Activated CD4-positive, alpha-beta memory T cell treated with anti-CD3 and anti-CD28 coated beads, Interleukin-2, amount 10 ng/mL, durations not matched to agents 7 days and 5 days (primary cell): ENCODE results near the gene LTN1. TPM values are rescaled to one million over a fixed set of nuclear protein-coding genes. Genes with fewer than 3 reads are reported as not detected.

Source experiments
- CTCF ChIA-PET: fragments of 350-600 bp; sonication (Branson Sonifier 250); formaldehyde crosslinking; loops from one replicate; lab custom pipeline; 2021; ENCODE audit warnings: antibody characterized with exemption, inconsistent platforms; lab: Charles Lee
- POLR2A ChIA-PET: fragments of 350-600 bp; sonication (Branson Sonifier 250); formaldehyde crosslinking; loops from one replicate; lab custom pipeline; 2021; ENCODE audit warnings: antibody characterized with exemption; lab: Charles Lee
- DNase-seq: peaks from one replicate; pipeline ENCODE4 v3.0.0-alpha.2; 2020
- H3K27ac Mint-ChIP-seq: one replicate; pipeline ENCODE4 v1.8.0; 2021; ENCODE audit warnings: mild to moderate bottlenecking, mixed read lengths
- H3K27me3 Mint-ChIP-seq: one replicate; pipeline ENCODE4 v1.8.0; 2021; ENCODE audit warnings: mixed read lengths
- H3K36me3 Mint-ChIP-seq: one replicate; pipeline ENCODE4 v1.8.0; 2021; ENCODE audit warnings: low read depth, mixed read lengths
- H3K4me1 Mint-ChIP-seq: one replicate; pipeline ENCODE4 v1.8.0; 2021; ENCODE audit warnings: mixed read lengths
- H3K4me3 Mint-ChIP-seq: one replicate; pipeline ENCODE4 v1.8.0; 2021; ENCODE audit warnings: mild to moderate bottlenecking, mixed read lengths
- H3K9me3 Mint-ChIP-seq: one replicate; pipeline ENCODE4 v1.8.0; 2021; ENCODE audit warnings: mixed read lengths
- total RNA-seq, 2 experiments: library from RNA; stranded (reverse); gene quantifications; one replicate each; pipeline ENCODE4 v1.2.3, GENCODE V29; 2021

The LTN1 gene, protein sequence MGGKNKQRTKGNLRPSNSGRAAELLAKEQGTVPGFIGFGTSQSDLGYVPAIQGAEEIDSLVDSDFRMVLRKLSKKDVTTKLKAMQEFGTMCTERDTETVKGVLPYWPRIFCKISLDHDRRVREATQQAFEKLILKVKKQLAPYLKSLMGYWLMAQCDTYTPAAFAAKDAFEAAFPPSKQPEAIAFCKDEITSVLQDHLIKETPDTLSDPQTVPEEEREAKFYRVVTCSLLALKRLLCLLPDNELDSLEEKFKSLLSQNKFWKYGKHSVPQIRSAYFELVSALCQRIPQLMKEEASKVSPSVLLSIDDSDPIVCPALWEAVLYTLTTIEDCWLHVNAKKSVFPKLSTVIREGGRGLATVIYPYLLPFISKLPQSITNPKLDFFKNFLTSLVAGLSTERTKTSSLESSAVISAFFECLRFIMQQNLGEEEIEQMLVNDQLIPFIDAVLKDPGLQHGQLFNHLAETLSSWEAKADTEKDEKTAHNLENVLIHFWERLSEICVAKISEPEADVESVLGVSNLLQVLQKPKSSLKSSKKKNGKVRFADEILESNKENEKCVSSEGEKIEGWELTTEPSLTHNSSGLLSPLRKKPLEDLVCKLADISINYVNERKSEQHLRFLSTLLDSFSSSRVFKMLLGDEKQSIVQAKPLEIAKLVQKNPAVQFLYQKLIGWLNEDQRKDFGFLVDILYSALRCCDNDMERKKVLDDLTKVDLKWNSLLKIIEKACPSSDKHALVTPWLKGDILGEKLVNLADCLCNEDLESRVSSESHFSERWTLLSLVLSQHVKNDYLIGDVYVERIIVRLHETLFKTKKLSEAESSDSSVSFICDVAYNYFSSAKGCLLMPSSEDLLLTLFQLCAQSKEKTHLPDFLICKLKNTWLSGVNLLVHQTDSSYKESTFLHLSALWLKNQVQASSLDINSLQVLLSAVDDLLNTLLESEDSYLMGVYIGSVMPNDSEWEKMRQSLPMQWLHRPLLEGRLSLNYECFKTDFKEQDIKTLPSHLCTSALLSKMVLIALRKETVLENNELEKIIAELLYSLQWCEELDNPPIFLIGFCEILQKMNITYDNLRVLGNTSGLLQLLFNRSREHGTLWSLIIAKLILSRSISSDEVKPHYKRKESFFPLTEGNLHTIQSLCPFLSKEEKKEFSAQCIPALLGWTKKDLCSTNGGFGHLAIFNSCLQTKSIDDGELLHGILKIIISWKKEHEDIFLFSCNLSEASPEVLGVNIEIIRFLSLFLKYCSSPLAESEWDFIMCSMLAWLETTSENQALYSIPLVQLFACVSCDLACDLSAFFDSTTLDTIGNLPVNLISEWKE (N-terminal part only)
- 10 to 100 TPM; 25.8 to 26.5 TPM for total RNA-seq

DNA sequence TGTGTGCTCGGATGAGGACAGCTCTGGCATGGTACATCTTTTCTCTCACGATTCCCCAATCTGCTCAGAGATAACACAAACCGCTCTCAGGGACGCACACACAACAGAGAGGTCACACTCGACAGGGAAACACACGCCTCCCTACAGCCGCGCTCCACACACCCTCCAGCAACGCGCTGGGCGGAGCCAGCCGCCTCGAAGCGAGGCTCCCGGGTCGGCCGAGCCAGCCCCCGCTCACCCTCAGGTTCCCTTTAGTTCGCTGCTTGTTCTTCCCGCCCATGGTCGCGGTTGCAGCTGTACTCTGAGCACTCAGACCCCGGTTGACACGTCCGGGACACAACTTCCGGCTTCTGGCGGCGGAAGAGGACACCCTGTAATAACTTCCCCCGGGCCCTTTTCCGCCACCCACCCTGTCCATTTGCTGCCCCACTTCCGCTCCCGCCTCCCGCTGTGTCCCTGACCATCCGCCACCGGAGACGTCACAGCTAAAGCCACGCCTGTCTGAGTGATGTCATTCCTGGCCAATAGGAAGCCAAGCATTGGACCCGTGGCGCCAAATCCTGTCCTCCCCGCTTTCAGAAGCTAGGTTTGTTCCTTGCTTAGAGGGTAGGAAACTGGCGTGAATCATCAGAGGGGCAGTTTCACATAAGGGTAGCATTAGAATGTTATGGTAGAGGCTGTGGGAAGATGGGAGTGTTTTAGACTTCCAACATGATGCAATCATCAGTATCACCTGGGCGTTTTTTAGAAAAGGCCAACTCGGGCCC is at the start of gene LTN1:
Gene LTN1 (minus strand): TSS at position 352 of the 767 bp plus-strand sequence. CDS start 72 bp downstream, at position 280.
- H3K36me3 Mint-ChIP-seq, result peaks cover 18% of the 10 kb centered on the region
- H3K4me3 Mint-ChIP-seq, result peak within 1 kb of the TSS; percentile 86
- H3K4me1 Mint-ChIP-seq, result peaks cover 44% of the 10 kb centered on the region
- peak within 1 kb of the TSS; percentile 94 for H3K27ac Mint-ChIP-seq
- ChIA-PET POLR2A (interaction anchor here (0.8 to 3.7 kb wide), 23 partner anchors 8 to 306 kb away, joined by 3 to 101 read pairs (median 4); partner anchors contain the start of genes BACH1, CCT8, RWDD2B and USP16), CTCF (interaction anchor here (1.0 to 1.7 kb wide), 7 partner anchors 10 to 84 kb away, joined by 3 to 9 read pairs (median 4); partner anchors contain the start of genes CCT8, RWDD2B and USP16)
- peak; percentile 99 for DNase-seq
- no peaks in the 10 kb centered on the region for H3K9me3 Mint-ChIP-seq
- no peaks in the 10 kb centered on the region for H3K27me3 Mint-ChIP-seq

DNA sequence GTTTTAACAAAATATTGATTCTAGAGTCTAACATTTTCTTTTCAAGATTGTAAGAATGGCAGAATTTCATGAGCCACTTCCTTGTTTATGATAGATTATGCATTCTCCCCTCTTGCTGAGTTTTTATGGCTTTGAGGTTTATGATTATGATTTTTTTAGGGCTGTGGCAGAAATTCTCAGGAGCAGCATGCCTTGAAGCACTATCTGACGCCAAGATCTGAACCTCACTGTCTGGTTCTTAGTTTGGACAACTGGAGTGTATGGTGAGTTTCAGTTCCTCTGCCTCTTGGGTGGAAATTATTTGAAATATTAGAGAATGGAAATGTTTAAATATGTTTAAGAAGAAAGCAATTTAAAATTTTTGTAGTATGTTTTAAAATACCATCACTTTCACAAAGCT is 42.0 kb upstream of the LTN1 start:
- POLR2A ChIA-PET, result no interaction called here
- Mint-ChIP-seq H3K4me3 (no peak overlapping the region), H3K9me3 (no peaks in the 10 kb centered on the region)

DNA sequence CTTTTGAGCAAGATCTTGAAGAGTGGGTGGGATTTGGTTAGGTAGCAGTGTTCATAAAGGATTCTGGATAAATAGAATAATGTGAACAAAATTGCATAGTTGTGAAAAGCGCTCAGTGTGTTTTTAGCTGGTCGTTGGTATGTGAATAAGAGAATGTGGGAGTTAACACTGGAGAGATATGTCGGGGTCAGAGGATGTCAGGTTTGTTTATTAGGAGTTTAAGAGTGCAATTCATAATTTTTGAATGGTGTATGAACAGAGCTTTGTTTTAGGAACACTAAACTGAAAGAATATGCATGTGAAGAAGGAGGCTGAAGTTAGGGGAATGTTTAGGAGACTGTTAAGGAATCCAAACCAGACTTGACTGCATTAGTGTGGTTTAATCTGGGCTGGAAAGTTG is 41.2 kb upstream of the LTN1 start:
- H3K4me3 Mint-ChIP-seq, result no peak overlapping the region
- DNase-seq, result no peak
- ChIA-PET CTCF (no interaction called here), POLR2A (interaction anchor here (0.7 to 1.3 kb wide), 3 partner anchors 9 to 31 kb away, joined by 3 to 4 read pairs (median 4); partner anchors contain the start of genes RWDD2B and USP16)
- H3K27ac Mint-ChIP-seq, result no peak overlapping the region
- H3K27me3 Mint-ChIP-seq, result no peaks in the 10 kb centered on the region
- peaks cover 68% of the 10 kb centered on the region for H3K36me3 Mint-ChIP-seq
- peaks cover 17% of the 10 kb centered on the region for H3K4me1 Mint-ChIP-seq
- no peaks in the 10 kb centered on the region for H3K9me3 Mint-ChIP-seq

More for the DNA sequence above, 42.0 kb upstream of the LTN1 start:
- Mint-ChIP-seq H3K36me3 (peaks cover 68% of the 10 kb centered on the region), H3K4me1 (peaks cover 13% of the 10 kb centered on the region), H3K27ac (no peak overlapping the region), H3K27me3 (no peaks in the 10 kb centered on the region)
- DNase-seq, result no peak
- CTCF ChIA-PET, result no interaction called here

DNA sequence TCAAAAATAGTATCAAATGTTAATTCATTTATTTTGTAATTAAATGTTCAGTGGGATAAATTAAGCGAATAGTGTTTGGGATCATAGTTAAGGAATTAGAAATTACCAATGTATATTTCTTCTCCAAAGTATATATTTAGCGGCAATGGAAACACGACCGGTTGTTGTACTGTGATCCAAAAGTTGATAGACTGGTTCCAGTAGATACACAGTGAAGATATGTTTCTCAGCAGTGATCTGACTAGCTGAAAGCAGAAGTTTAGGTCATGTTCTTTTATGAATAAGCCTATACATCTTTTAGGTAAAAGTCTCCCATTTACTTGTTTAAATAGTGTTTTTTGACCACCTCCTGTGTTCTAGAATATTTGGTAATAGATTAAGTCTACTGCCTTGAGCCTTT is 40.6 kb upstream of the LTN1 start:
- H3K9me3 Mint-ChIP-seq, result no peaks in the 10 kb centered on the region
- H3K4me1 Mint-ChIP-seq, result peaks cover 17% of the 10 kb centered on the region
- CTCF ChIA-PET, result no interaction called here
- H3K27ac Mint-ChIP-seq, result no peak overlapping the region
- DNase-seq, result no peak
- POLR2A ChIA-PET, result interaction anchor here (0.7 to 1.3 kb wide), 3 partner anchors 8 to 31 kb away, joined by 3 to 4 read pairs (median 4); partner anchors contain the start of genes RWDD2B and USP16
- H3K27me3 Mint-ChIP-seq, result no peaks in the 10 kb centered on the region
- H3K4me3 Mint-ChIP-seq, result no peak overlapping the region
- H3K36me3 Mint-ChIP-seq, result peaks cover 66% of the 10 kb centered on the region

DNA sequence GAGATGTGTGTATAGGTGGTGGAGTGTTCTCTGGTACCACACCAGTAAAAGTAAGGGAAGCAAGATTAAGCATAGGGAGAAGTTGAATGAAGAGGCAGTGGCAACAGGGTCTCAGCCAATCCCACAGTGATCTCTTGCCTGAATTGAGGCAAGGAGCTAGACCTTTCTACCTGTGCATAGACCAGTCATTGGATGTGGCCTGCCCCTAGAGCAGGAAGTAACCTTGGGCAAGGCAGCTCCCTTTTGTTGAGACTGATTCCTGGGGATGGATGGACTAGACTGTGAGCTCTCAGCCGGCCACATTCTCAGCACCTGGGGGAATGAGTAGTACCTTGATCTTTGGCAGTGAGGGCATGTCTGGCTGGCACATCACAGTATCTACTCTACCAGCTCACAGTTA is 38.2 kb upstream of the LTN1 start:
- POLR2A ChIA-PET, result interaction anchor here (0.9 to 1.6 kb wide), 5 partner anchors 12 to 39 kb away, joined by 3 to 5 read pairs (median 4); partner anchors contain the start of genes LTN1 and RWDD2B
- CTCF ChIA-PET, result no interaction called here
- Mint-ChIP-seq H3K27me3 (no peaks in the 10 kb centered on the region), H3K36me3 (peaks cover 52% of the 10 kb centered on the region), H3K9me3 (no peaks in the 10 kb centered on the region), H3K27ac (no peak overlapping the region), H3K4me1 (peaks cover 27% of the 10 kb centered on the region), H3K4me3 (no peak overlapping the region)
- no peak for DNase-seq

DNA sequence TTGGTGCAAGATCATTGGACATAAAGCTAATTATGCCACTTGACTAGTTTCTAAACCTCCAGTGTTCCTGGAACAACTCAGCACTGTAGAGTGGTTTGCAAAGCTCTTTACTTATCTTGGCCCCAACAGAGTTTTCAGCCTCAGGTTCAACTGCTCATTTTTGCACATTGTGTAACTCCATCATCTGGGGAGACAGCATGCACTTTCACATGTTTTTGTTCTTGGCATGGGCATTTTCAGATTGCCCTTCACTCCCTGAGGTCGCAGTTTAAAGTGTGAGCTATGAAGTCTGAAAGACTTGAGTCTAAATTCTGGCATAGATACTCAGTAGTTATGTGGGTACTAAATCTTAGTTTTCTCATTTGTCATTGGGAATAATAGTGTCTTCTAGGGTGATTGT is 36.8 kb upstream of the LTN1 start:
- Mint-ChIP-seq H3K27ac (no peak overlapping the region), H3K36me3 (peaks cover 50% of the 10 kb centered on the region), H3K4me3 (no peak overlapping the region), H3K9me3 (no peaks in the 10 kb centered on the region), H3K27me3 (no peaks in the 10 kb centered on the region), H3K4me1 (peaks cover 35% of the 10 kb centered on the region)
- CTCF ChIA-PET, result no interaction called here
- POLR2A ChIA-PET, result interaction anchor here (1.0 to 1.3 kb wide), 2 partner anchors 27 to 62 kb away, joined by 3 to 4 read pairs; no protein-coding TSS in a partner anchor
- no peak for DNase-seq

DNA sequence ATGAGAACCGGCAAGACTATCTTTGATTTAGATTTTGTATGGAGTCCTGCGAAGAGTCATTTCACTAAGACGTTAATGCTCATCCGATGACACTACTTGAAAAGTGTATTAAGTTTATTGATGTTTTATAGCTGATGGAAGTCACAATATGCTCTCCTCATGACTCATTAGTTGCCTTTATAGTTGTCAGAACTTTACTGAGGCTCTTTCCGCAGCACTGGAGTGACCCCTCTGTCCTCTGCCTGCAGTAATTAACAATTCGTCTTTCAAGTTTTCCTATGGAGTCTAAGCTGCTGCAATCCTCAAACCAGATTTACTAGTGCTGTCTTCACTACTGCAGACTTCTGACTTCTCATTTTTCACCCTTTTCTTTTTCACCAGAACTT is 32.6 kb upstream of the LTN1 start:
- Mint-ChIP-seq H3K4me3 (peak overlapping the region; percentile 98), H3K9me3 (no peaks in the 10 kb centered on the region), H3K36me3 (peaks cover 19% of the 10 kb centered on the region), H3K4me1 (peaks cover 52% of the 10 kb centered on the region), H3K27ac (peak overlapping the region; percentile 95), H3K27me3 (no peaks in the 10 kb centered on the region)
- CTCF ChIA-PET, result interaction anchor here (0.8 to 1.8 kb wide), 7 partner anchors 15 to 280 kb away, joined by 3 to 13 read pairs (median 4); partner anchors contain the start of genes CCT8 and LTN1
- no peak for DNase-seq
- POLR2A ChIA-PET, result interaction anchor here (0.8 to 6.6 kb wide), 19 partner anchors 8 to 277 kb away, joined by 3 to 127 read pairs (median 5); partner anchors contain the start of genes BACH1, CCT8 and LTN1

DNA sequence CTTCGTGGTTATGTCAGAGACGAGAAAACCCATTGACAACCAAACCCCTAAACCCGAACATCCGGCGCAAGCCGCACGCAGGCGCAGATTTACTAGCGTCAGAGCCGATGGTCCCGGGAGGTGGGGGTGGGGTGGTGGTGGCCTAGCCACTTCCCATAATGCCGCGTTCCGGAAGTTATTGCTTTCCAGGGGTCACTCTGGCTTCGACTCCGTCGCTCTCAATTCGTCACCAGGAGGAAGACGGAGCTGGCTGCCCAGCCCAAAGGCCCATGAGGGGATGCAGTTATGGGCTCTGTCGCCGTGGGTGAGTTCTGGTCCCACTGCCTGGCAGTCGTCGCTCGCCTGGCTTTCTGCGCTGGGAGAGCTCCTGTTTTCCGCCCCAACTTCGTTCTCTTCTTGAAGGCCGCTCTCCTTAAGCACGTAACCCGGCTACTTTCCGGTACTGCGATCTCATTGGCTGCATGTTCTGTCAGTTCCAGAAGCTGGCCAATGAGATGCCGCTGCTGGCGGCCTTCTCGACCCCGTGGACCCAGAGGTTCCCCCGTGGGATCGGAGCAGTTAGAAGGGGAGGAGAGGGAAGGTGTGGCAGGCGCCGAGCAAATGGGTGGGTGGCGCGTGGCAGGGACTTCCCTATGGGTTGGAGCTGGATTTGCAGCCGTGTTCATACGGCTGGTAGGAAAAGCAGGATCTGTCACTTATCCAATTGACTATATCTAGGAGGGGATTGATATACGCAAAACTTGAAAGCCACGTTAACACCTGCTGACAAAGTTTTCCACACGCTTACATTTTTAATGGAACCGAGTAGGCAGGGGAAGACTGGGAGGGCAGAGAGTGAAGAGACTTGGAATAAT is 32.0 kb upstream of the LTN1 start, which contains the start of gene USP16:
Gene USP16 (plus strand): TSS at position 195 of the 854 bp plus-strand sequence. CDS start 3,246 bp downstream, outside the sequence.
- H3K27me3 Mint-ChIP-seq, result no peaks in the 10 kb centered on the region
- H3K4me1 Mint-ChIP-seq, result peaks cover 57% of the 10 kb centered on the region
- peak; percentile 95 for DNase-seq
- peak within 1 kb of the TSS; percentile 95 for H3K27ac Mint-ChIP-seq
- H3K4me3 Mint-ChIP-seq, result peak within 1 kb of the TSS; percentile 98
- ChIA-PET CTCF (interaction anchor here (0.5 to 1.8 kb wide), 9 partner anchors 15 to 410 kb away, joined by 3 to 13 read pairs (median 3); partner anchors contain the start of genes CCT8 and LTN1), POLR2A (interaction anchor here (0.7 to 6.6 kb wide), 22 partner anchors 9 to 278 kb away, joined by 3 to 127 read pairs (median 4); partner anchors contain the start of genes BACH1, CCT8 and LTN1)
- peaks cover 15% of the 10 kb centered on the region for H3K36me3 Mint-ChIP-seq
- no peaks in the 10 kb centered on the region for H3K9me3 Mint-ChIP-seq

DNA sequence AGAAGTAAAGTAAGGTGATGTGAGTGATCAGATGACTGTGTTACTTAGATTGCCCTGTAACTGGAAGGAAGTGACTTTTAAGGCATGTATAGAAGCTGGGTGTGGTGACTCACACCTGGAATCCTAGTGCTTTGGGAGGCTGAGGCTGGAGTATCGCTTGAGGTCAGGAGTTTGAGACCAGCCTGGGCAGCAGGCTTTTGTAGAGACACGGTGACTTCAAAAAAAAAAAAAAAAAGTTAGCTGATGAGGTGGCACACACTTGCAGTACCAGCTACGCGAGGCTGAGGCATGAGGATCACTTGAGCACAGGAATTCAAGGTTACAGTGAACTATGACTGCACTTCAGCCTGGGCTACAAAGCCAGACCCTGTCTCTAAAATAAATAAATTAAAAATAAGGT is 29.5 kb upstream of the LTN1 start:
- peaks cover 61% of the 10 kb centered on the region for H3K4me1 Mint-ChIP-seq

DNA sequence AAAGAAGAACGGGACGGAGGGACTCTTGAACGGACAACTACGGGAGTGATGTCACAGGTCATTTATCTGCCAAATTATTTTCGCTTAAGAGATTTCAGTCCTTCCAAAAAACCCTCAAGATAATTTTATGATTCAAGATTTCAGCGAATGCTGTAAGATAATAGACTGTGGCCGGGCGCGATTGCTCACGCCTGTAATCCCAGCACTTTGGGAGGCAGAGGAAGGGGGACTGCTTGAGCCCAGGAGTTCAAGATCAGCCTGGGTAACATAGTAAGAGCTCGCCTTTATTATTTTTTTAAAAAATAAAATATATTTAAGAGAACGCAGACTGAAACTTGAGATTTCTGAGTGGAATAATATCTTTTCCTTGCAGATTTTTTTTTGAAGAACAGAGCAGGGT is 25.9 kb upstream of the LTN1 start:
- H3K9me3 Mint-ChIP-seq, result no peaks in the 10 kb centered on the region
- CTCF ChIA-PET, result interaction anchor here (1.1 to 2.4 kb wide), 4 partner anchors 11 to 62 kb away, joined by 3 to 18 read pairs (median 4); partner anchors contain the start of gene LTN1
- H3K4me3 Mint-ChIP-seq, result peak overlapping the region; percentile 82
- H3K27ac Mint-ChIP-seq, result peak overlapping the region; percentile 86
- peaks cover 41% of the 10 kb centered on the region for H3K4me1 Mint-ChIP-seq
- no peak for DNase-seq
- POLR2A ChIA-PET, result interaction anchor here (1.1 to 6.9 kb wide), 9 partner anchors 10 to 59 kb away, joined by 4 to 91 read pairs (median 7); partner anchors contain the start of genes CCT8 and LTN1
- H3K27me3 Mint-ChIP-seq, result no peaks in the 10 kb centered on the region
- H3K36me3 Mint-ChIP-seq, result peaks cover 4% of the 10 kb centered on the region

More for the DNA sequence above, 29.5 kb upstream of the LTN1 start:
- POLR2A ChIA-PET, result interaction anchor here (0.6 to 6.9 kb wide), 5 partner anchors 19 to 302 kb away, joined by 3 to 127 read pairs (median 49); partner anchors contain the start of genes CCT8 and LTN1
- Mint-ChIP-seq H3K36me3 (peaks cover 11% of the 10 kb centered on the region), H3K4me3 (no peak overlapping the region), H3K9me3 (no peaks in the 10 kb centered on the region), H3K27ac (peak overlapping the region; percentile 68), H3K27me3 (no peaks in the 10 kb centered on the region)
- CTCF ChIA-PET, result interaction anchor here (1.0 to 1.8 kb wide), 3 partner anchors 13 to 30 kb away, joined by 3 to 8 read pairs (median 4); partner anchors contain the start of gene LTN1
- DNase-seq, result no peak
